Neural cell (in vitro differentiated cells): ENCODE measurements around the gene PLCL2.

Experiments used
- EP300 ChIP-seq: fragments of 450-650 bp; conservative IDR thresholded peaks from 2 replicates; pipeline ENCODE4 v1.6.1; 2014; ENCODE audit warnings: antibody characterized with exemption, mild to moderate bottlenecking, moderate library complexity; ENCODE audit not compliant: poor library complexity, severe bottlenecking
- EZH2 ChIP-seq: fragments of 200-600, 300-800 bp; shearing (Covaris generic), sonication (generic); IDR thresholded peaks from 2 replicates; pipeline ENCODE4 v1.6.1; 2014; ENCODE audit warnings: antibody characterized with exemption, low read length, borderline replicate concordance, mild to moderate bottlenecking; ENCODE audit not compliant: insufficient read depth, poor library complexity, severe bottlenecking
- MXI1 ChIP-seq: fragments of 450-650 bp; conservative IDR thresholded peaks from 2 replicates; pipeline ENCODE4 v1.6.1; 2014; ENCODE audit warnings: antibody characterized with exemption, mild to moderate bottlenecking; ENCODE audit not compliant: poor library complexity, severe bottlenecking
- POLR2AphosphoS5 ChIP-seq: IDR thresholded peaks from 2 replicates; pipeline ENCODE4 v1.6.1; 2012
- TF ChIP-seq, protein P1 (sequence below): fragments of 450-650 bp; IDR thresholded peaks from 2 replicates; pipeline ENCODE4 v1.5.1; 2014; ENCODE audit warnings: antibody characterized with exemption, mild to moderate bottlenecking, moderate library complexity; ENCODE audit not compliant: poor library complexity, severe bottlenecking

DNA sequence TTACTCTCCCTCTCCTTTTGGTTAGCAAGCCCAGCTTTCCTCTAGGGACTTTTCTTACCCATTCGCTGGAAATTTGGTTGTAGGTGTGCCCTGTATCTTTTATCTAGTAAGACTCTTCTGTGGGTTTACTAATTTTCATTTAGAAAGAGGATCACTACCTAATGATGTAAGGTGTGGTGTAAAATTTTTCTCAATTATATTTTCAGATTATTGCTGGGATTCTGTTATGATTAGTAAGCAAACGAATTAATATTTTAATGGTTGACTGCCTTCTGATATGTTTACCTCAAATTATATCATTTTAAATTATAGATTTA is 28.5 kb downstream of the PLCL2 start:
- no peak for TF ChIP-seq EZH2
- TF ChIP-seq, protein P1, sequence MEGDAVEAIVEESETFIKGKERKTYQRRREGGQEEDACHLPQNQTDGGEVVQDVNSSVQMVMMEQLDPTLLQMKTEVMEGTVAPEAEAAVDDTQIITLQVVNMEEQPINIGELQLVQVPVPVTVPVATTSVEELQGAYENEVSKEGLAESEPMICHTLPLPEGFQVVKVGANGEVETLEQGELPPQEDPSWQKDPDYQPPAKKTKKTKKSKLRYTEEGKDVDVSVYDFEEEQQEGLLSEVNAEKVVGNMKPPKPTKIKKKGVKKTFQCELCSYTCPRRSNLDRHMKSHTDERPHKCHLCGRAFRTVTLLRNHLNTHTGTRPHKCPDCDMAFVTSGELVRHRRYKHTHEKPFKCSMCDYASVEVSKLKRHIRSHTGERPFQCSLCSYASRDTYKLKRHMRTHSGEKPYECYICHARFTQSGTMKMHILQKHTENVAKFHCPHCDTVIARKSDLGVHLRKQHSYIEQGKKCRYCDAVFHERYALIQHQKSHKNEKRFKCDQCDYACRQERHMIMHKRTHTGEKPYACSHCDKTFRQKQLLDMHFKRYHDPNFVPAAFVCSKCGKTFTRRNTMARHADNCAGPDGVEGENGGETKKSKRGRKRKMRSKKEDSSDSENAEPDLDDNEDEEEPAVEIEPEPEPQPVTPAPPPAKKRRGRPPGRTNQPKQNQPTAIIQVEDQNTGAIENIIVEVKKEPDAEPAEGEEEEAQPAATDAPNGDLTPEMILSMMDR = no peak
- TF ChIP-seq EP300 = no peak
- no peak for TF ChIP-seq MXI1
- no peak for TF ChIP-seq POLR2AphosphoS5
